MM.1S (cell line): ENCODE measurements around the gene MAP4.

Source experiments
- EZH2 ChIP-seq: fragments of 300-600 bp; sonication (generic); optimal IDR thresholded peaks from 2 replicates; pipeline ENCODE3; 2017; ENCODE audit warnings: low read depth, mild to moderate bottlenecking, antibody characterized with exemption, low read length, mixed read lengths
- EZH2phosphoT487 ChIP-seq: fragments of 300-600 bp; sonication (generic); IDR thresholded peaks from 2 replicates; pipeline ENCODE4 v1.6.1; 2018; ENCODE audit warnings: antibody characterized with exemption, low read length
- TF ChIP-seq, protein P1 (sequence below): fragments of 300-600 bp; sonication (generic); IDR thresholded peaks from 2 replicates; pipeline ENCODE4 v1.5.1; 2016; ENCODE audit warnings: antibody characterized with exemption, low read length, mixed read lengths

- no peak for TF ChIP-seq EZH2
- TF ChIP-seq, protein P1, sequence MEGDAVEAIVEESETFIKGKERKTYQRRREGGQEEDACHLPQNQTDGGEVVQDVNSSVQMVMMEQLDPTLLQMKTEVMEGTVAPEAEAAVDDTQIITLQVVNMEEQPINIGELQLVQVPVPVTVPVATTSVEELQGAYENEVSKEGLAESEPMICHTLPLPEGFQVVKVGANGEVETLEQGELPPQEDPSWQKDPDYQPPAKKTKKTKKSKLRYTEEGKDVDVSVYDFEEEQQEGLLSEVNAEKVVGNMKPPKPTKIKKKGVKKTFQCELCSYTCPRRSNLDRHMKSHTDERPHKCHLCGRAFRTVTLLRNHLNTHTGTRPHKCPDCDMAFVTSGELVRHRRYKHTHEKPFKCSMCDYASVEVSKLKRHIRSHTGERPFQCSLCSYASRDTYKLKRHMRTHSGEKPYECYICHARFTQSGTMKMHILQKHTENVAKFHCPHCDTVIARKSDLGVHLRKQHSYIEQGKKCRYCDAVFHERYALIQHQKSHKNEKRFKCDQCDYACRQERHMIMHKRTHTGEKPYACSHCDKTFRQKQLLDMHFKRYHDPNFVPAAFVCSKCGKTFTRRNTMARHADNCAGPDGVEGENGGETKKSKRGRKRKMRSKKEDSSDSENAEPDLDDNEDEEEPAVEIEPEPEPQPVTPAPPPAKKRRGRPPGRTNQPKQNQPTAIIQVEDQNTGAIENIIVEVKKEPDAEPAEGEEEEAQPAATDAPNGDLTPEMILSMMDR, result no peak
- TF ChIP-seq EZH2phosphoT487, result no peak
These were observed 8.2 kb upstream of the MAP4 start for GRCh38 chr3:48024401-48024800.
